Lower leg skin (tissue), 3 donors: ENCODE data around the gene RPS6KL1.

Source experiments
- CTCF ChIP-seq, 3 donors: fragments of 450-650 bp; IDR thresholded peaks; one replicate each; pipeline ENCODE4 v1.5.1; 2016; ENCODE audit warnings: antibody characterized with exemption in 3 of 3, mild to moderate bottlenecking in 3 of 3, moderate library complexity in 2 of 3
- POLR2A ChIP-seq, 2 donors: fragments of 450-650 bp; IDR thresholded peaks; one replicate each; pipeline ENCODE4 v1.6.1; 2016 to 2017; ENCODE audit warnings: antibody characterized with exemption in 2 of 2, mild to moderate bottlenecking in 1 of 2, moderate library complexity in 1 of 2

- no peak for TF ChIP-seq POLR2A (IDR thresholded peaks at IDR 0.05)
- TF ChIP-seq CTCF (IDR thresholded peaks at IDR 0.05), result no peak
These were observed 19.1 kb upstream of the RPS6KL1 start for GRCh38 chr14:74942181-74942580.
